A549 (cell line): ENCODE data around the gene RHOJ. TPM values are rescaled to one million over a fixed set of nuclear protein-coding genes. Genes with fewer than 3 reads are reported as not detected.

ENCODE experiments used
- ATAC-seq, 2 experiments: fragments of 200-7000 bp in 1 of 2; fragments of >200 bp in 1 of 2; cut with Nextera tagmentation in 1 of 2; cut with Tn5 transposase in 1 of 2; 3 replicates each; pipeline versions ENCODE4 v1.8.0 to v1.9.1; 2018 to 2020; ENCODE audit warnings: mild to moderate bottlenecking in 1 of 2, moderate library complexity in 1 of 2
- CTCF ChIA-PET: fragments of 300-600 bp; sonication (Branson Sonifier 250); formaldehyde crosslinking; extraction: SDS; loops from one replicate; lab custom pipeline; 2021; ENCODE audit warnings: antibody characterized with exemption, inconsistent platforms; lab: Yijun Ruan, JAX
- POLR2A ChIA-PET: fragments of 350-600 bp; formaldehyde crosslinking; extraction: SDS; loops from one replicate; lab custom pipeline; 2021; ENCODE audit warnings: antibody characterized with exemption, inconsistent platforms; lab: Yijun Ruan, JAX
- DNase-seq, 2 experiments: peaks; one replicate each; pipeline versions ENCODE4 v3.0.0 to v3.0.0-alpha.2; 2011 to 2016; ENCODE audit warnings: low read depth in 1 of 2, low spot score in 1 of 2
- FAIRE-seq: peaks from 2 replicates; lab custom pipeline; 2011; peaks lifted over from hg19 to GRCh38; lab: Jason Lieb, UNC
- H3K27ac ChIP-seq, 2 experiments: fragments of >200 bp; sonication (Bioruptor Twin); formaldehyde crosslinking; 3 replicates each; pipeline ENCODE4 v1.5.1; 2016 to 2017
- H3K4me1 ChIP-seq: fragments of >200 bp; sonication (Bioruptor Twin); formaldehyde crosslinking; 3 replicates; pipeline ENCODE4 v1.6.1; 2016
- H3K4me2 ChIP-seq: fragments of >200 bp; sonication (Bioruptor Twin); formaldehyde crosslinking; 3 replicates; pipeline ENCODE4 v1.6.1; 2016
- H3K4me3 ChIP-seq: fragments of >200 bp; sonication (Bioruptor Twin); formaldehyde crosslinking; 3 replicates; pipeline ENCODE4 v1.5.1; 2016
- H3K9me3 ChIP-seq: fragments of >200 bp; sonication (Bioruptor Twin); formaldehyde crosslinking; 3 replicates; pipeline ENCODE4 v1.6.1; 2016
- CBX8 ChIP-seq: fragments of 200-600 bp; sonication (generic); IDR thresholded peaks from 2 replicates; pipeline ENCODE4 v1.6.1; 2016
- CEBPB ChIP-seq, 2 experiments: fragments of >200 bp in 1 of 2; sonication (Bioruptor Twin) in 1 of 2; formaldehyde crosslinking in 1 of 2; IDR thresholded peaks; 2 replicates each; pipeline ENCODE4 v1.6.1; 2012 to 2016
- CHD2 ChIP-seq: fragments of 150-350 bp; IDR thresholded peaks from 2 replicates; pipeline ENCODE4 v1.6.1; 2014; ENCODE audit warnings: low read length; ENCODE audit not compliant: partially characterized antibody
- CHD4 ChIP-seq: fragments of 200-600 bp; sonication (generic); IDR thresholded peaks from 2 replicates; pipeline ENCODE4 v1.6.1; 2016; ENCODE audit warnings: antibody characterized with exemption, mild to moderate bottlenecking, borderline replicate concordance
- ELK1 ChIP-seq: fragments of 150-350 bp; IDR thresholded peaks from 2 replicates; pipeline ENCODE4 v1.6.1; 2014; ENCODE audit warnings: low read depth, mild to moderate bottlenecking, low read length
- FOSB ChIP-seq: fragments of 250-450 bp; sonication (Bioruptor Pico); IDR thresholded peaks from 2 replicates; pipeline ENCODE4 v1.5.0; 2020; ENCODE audit warnings: mild to moderate bottlenecking, moderate library complexity
- FOXS1 ChIP-seq: fragments of 250-450 bp; sonication (Bioruptor Pico); IDR thresholded peaks from 2 replicates; pipeline ENCODE4 v1.5.0; 2020; ENCODE audit warnings: mild to moderate bottlenecking, moderate library complexity
- JUNB ChIP-seq: fragments of >200 bp; sonication (Bioruptor Twin); formaldehyde crosslinking; IDR thresholded peaks from 2 replicates; pipeline ENCODE4 v1.6.1; 2016
- KDM5A ChIP-seq: fragments of 200-600 bp; sonication (generic); IDR thresholded peaks from 2 replicates; pipeline ENCODE4 v1.6.1; 2016; ENCODE audit warnings: antibody characterized with exemption, mild to moderate bottlenecking
- MAFK ChIP-seq: fragments of 450-650 bp; IDR thresholded peaks from 2 replicates; pipeline ENCODE4 v1.6.1; 2014; ENCODE audit not compliant: partially characterized antibody
- MAZ ChIP-seq: fragments of 150-350 bp; IDR thresholded peaks from 2 replicates; pipeline ENCODE4 v1.6.1; 2014; ENCODE audit warnings: antibody characterized with exemption, low read depth, low read length, borderline replicate concordance
- PHF8 ChIP-seq: fragments of 200-600 bp; sonication (generic); IDR thresholded peaks from 2 replicates; pipeline ENCODE4 v1.6.1; 2016; ENCODE audit warnings: low read depth, mild to moderate bottlenecking, antibody characterized with exemption, moderate library complexity, borderline replicate concordance
- POLR2A ChIP-seq: IDR thresholded peaks from 2 replicates; pipeline ENCODE4 v1.6.1; 2012; ENCODE audit warnings: mild to moderate bottlenecking, low read length
- POLR2AphosphoS2 ChIP-seq: conservative IDR thresholded peaks from 2 replicates; pipeline ENCODE4 v1.6.1; 2012; ENCODE audit warnings: low read length, improper control_type of control experiment, inconsistent platforms
- RCOR1 ChIP-seq: fragments of 150-350 bp; IDR thresholded peaks from 2 replicates; pipeline ENCODE4 v1.6.1; 2014; ENCODE audit warnings: antibody characterized with exemption, low read length, low read depth
- REST ChIP-seq: fragments of 200-600 bp; sonication (generic); IDR thresholded peaks from 2 replicates; pipeline ENCODE4 v1.6.1; 2016; ENCODE audit warnings: antibody characterized with exemption, mild to moderate bottlenecking, moderate library complexity
- TFCP2L1 ChIP-seq: fragments of 250-450 bp; sonication (Bioruptor Pico); IDR thresholded peaks from 2 replicates; pipeline ENCODE4 v1.5.0; 2021; ENCODE audit warnings: mild to moderate bottlenecking
- ZC3H11A ChIP-seq: fragments of 450-650 bp; IDR thresholded peaks from 2 replicates; pipeline ENCODE4 v1.6.1; 2014; ENCODE audit warnings: antibody characterized with exemption, mild to moderate bottlenecking
- ZNF302 ChIP-seq: fragments of 250-450 bp; sonication (Bioruptor Pico); IDR thresholded peaks from 2 replicates; pipeline ENCODE4 v1.9.0; 2021; ENCODE audit warnings: inconsistent platforms, mild to moderate bottlenecking, moderate library complexity
- WGBS: methylation state at CpG from one replicate; pipeline ENCODE4 v1.1.6; 2017; ENCODE audit errors: missing lambda C conversion rate; 5-methylcytosine and 5-hydroxymethylcytosine counted together
- polyA plus RNA-seq, 4 experiments: library from polyadenylated mRNA; depleted of rRNA in 3 of 4; stranded (reverse); fragments of >200 nt; fragmentation: RNase III in 1 of 4; extraction: RNeasy Plus Mini Kit Qiagen cat#74134 plus additional on column Dnase treatment in 1 of 4; gene quantifications; 2 replicates in 3 of 4; 3 replicates in 1 of 4; pipeline ENCODE4 v1.2.3, GENCODE V29; 2011 to 2017

Gene RHOJ
- polyA plus RNA-seq, 2 of the 4 experiments (the other 2 are of a cell fraction): not detected

- no peak for DNase-seq
- Histone ChIP-seq H3K4me1 (no peaks in the 10 kb centered on the region), H3K4me2 (no peak overlapping the region), H3K27ac (no peak overlapping the region), H3K4me3 (no peak overlapping the region)
- POLR2A ChIA-PET: no interaction called here
- 62% methylated on average over 1 of the region's 1 CpG for WGBS
- TF ChIP-seq TFCP2L1 (CRISPR knock-in tag) (no peak), MAZ (no peak), ELK1 (no peak), ZNF302 (CRISPR knock-in tag) (no peak), POLR2A (no peak), MAFK (no peak), PHF8 (no peak), CHD2 (no peak)
- TF ChIP-seq, all 56 proteins: peak for 0
- FAIRE-seq (no peak), ATAC-seq (no peak)
- H3K9me3 ChIP-seq: no peaks in the 10 kb centered on the region
- CTCF ChIA-PET: interaction anchor here (0.9 to 1.4 kb wide), 2 partner anchors 9 to 68 kb away, joined by 4 read pairs; no protein-coding TSS in a partner anchor
These were observed 4.9 kb downstream of the RHOJ start for GRCh38 chr14:63209160-63209559.

GRCh38 chr14:63210812-63211211 is 6.6 kb downstream of the RHOJ start:
- CTCF ChIA-PET: no interaction called here
- no peak for ATAC-seq
- H3K27ac ChIP-seq: no peak overlapping the region
- H3K9me3 ChIP-seq: no peaks in the 10 kb centered on the region
- no peak for DNase-seq
- no peak overlapping the region for H3K4me3 ChIP-seq
- H3K4me1 ChIP-seq: no peaks in the 10 kb centered on the region
- TF ChIP-seq ZC3H11A (no peak), POLR2AphosphoS2 (no peak), CHD4 (no peak)
- H3K4me2 ChIP-seq: no peak overlapping the region
- FAIRE-seq: no peak
- POLR2A ChIA-PET: no interaction called here
- 0% methylated on average over 1 of the region's 1 CpG for WGBS

- WGBS: 0% methylated on average over 2 of the region's 2 CpGs
- FAIRE-seq (no peak), ATAC-seq (no peak), DNase-seq (no peak)
- no peak overlapping the region for H3K27ac ChIP-seq
- POLR2A ChIA-PET: no interaction called here
- CTCF ChIA-PET: interaction anchor here (1.2 kb wide), 1 partner anchor 65 kb away, joined by 5 read pairs; no protein-coding TSS in a partner anchor
- H3K9me3 ChIP-seq: no peaks in the 10 kb centered on the region
- no peak overlapping the region for H3K4me2 ChIP-seq
- H3K4me1 ChIP-seq: no peaks in the 10 kb centered on the region
- no peak overlapping the region for H3K4me3 ChIP-seq
- TF ChIP-seq ELK1: no peak
- no peak for TF ChIP-seq JUNB
- no peak for TF ChIP-seq FOXS1 (CRISPR knock-in tag)
- TF ChIP-seq TFCP2L1 (CRISPR knock-in tag): no peak
- no peak for TF ChIP-seq CHD4
- TF ChIP-seq FOSB (CRISPR knock-in tag): no peak
- no peak for TF ChIP-seq CBX8
- no peak for TF ChIP-seq KDM5A
- TF ChIP-seq REST: no peak
- no peak for TF ChIP-seq ZNF302 (CRISPR knock-in tag)
- no peak for TF ChIP-seq RCOR1
- TF ChIP-seq CEBPB (IDR thresholded peaks at IDR 0.05): no peak
These were observed 8.0 kb downstream of the RHOJ start for GRCh38 chr14:63212209-63212608.
